Measurements from ENCODE around the gene PRDM7.

The PRDM7 gene

DNA sequence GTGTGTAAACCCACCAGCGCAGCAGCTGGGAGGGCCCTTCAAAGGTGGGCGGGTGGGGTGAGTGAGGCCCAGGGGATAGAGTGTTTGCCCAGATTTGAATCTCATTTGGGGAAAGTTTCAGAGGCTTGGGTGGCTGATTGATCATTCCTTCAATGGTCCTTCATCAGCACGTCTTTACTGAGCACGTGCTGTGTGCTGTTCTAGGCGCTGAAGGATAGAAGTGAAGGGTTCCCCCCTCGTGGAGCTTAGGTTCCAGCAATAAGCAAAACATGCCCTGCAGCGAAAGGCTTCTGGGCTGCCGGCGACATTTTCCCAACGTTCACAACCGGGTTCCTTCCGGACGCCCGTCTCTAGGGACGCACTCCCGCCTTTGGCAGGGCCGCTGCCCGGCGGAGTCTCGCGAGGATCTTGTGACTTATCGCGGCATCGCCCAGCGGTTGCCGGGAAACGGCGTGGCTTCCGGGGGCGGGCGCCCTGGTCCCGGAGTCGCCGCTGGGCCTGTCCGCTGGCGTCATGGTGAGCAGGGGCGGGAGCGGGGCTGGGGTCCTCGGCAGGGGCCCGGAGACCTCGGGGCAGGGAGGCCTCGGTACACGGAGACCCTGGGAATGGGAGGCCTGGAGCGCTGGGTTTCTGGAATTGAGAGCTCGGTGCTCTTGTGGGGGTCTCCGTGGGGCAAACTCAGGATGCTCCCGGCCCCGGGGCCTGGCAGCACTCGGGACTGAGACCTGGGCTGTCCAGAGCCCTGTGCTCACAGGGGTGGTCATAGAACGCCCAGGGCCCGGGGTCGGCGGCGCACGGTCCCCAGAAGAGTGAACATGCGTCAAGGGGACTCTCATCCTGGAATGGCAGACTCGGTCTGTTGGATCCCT lies 54.7 kb downstream of the PRDM7 start:
- TF ChIP-seq CTCF (IDR thresholded peaks at IDR 0.05; ENCODE audit: extremely low read depth, missing control alignments) = no peak
- peak; percentile 97 for DNase-seq (ENCODE audit: low spot score)

DNA sequence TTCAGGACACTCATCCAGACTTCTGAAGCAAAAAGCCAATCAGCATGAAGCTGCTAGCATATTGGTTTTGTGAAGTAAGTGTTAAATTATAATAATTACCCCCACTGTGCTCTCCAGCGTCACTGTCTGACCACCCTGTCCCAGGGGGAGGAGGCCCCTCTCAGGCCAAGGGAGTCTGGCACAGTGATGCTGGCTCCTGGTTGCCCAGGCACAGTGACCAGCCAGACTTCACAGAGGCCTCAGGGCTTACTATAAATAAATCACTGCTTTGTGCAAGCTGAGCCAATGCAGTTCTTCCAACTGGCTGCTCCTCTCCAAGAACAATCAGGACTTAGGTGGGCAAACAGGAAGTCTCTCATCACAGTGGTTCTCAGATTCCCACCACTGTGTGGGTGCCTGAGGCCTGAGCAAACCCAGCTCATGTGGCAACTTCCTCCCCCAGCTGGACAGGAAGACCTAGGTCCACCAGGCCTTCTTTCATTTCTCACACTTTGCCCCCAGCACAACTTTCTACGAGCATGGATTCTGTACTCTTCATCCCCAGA lies 56.2 kb downstream of the PRDM7 start:
- no peak for TF ChIP-seq CTCF (IDR thresholded peaks at IDR 0.05; ENCODE audit: extremely low read depth, missing control alignments)
- DNase-seq (ENCODE audit: low spot score) = no peak

- TF ChIP-seq CTCF (IDR thresholded peaks at IDR 0.05; ENCODE audit: extremely low read depth, missing control alignments) = no peak
- DNase-seq (ENCODE audit: low spot score) = no peak
Measured at GRCh38 chr16:90020260-90020837, 56.8 kb downstream of the PRDM7 start.

DNA sequence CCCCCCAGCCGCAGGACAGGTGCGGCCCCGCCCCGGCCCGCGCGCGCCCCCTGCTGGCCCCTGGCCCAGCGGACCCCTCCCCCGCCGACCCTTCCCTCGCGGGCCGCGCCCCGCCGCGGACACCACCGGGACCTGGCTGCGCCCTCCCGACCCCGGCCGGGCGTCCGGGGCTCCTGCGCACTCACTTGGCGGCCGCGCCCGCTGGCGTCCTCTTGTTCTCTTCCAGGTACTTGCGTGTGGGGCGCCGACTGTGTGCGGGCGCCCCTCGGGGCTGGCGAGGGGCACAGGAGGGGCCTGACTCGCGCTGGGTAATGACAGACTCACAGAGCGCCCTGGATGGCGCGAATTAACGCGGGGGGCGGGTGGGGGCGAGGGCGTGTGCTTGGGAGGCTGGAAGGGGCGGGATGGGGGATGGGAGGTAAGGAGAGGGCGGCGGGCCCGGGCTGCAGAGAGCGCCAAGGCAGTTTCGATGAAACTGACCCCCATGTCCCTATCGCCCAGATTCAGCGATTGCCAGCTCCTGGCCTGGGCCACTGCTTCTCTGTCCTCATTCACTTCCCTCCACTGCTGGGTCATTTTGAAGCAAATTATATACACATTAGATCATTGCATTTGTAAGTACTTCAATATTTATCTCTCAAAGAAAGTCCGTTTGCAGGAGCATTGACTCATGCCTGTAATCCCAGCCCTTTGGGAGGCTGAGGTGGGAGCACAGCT lies 57.4 kb downstream of the PRDM7 start:
- peak; percentile 93 for DNase-seq (ENCODE audit: low spot score)
- TF ChIP-seq CTCF (IDR thresholded peaks at IDR 0.05; ENCODE audit: extremely low read depth, missing control alignments) = peak; percentile 27

GRCh38 chr16:90018652-90019542 lies 58.2 kb downstream of the PRDM7 start, which contains the start of gene DBNDD1:
DBNDD1 (minus strand) TSS chr16:90019456; CDS start chr16:90019341, 115 bp downstream.
- no peak for DNase-seq (ENCODE audit: low spot score)
- no peak for TF ChIP-seq CTCF (IDR thresholded peaks at IDR 0.05; ENCODE audit: extremely low read depth, missing control alignments)

GRCh38 chr16:90018297-90018651 lies 58.9 kb downstream of the PRDM7 start:
- no peak for DNase-seq (ENCODE audit: low spot score)
- TF ChIP-seq CTCF (IDR thresholded peaks at IDR 0.05; ENCODE audit: extremely low read depth, missing control alignments) = no peak
